Panc1 (cell line): ENCODE data around the gene ZBTB7A.
"Not testable (repeated sequence)": the region's sequence is repeated elsewhere in the genome, so short reads cannot be mapped to it uniquely, and the experiment has no call there.

Source experiments
- POLR2AphosphoS5 ChIP-seq: IDR thresholded peaks from 2 replicates; pipeline ENCODE4 v1.6.1; 2012; ENCODE audit warnings: mild to moderate bottlenecking, low read depth, low read length, moderate library complexity
- REST ChIP-seq, 2 experiments: IDR thresholded peaks; 2 replicates each; pipeline ENCODE4 v1.6.1; 2011 to 2012; ENCODE audit warnings: low read depth in 2 of 2, control low read depth in 1 of 2, low read length in 1 of 2, mild to moderate bottlenecking in 1 of 2, moderate library complexity in 1 of 2; ENCODE audit not compliant: insufficient read depth in 1 of 2
- SIN3A ChIP-seq: IDR thresholded peaks from 2 replicates; pipeline ENCODE4 v1.6.1; 2012; ENCODE audit warnings: low read depth, mild to moderate bottlenecking, low read length, moderate library complexity, borderline replicate concordance; ENCODE audit not compliant: insufficient read depth
- TF ChIP-seq, protein P1 (sequence below): fragments of 450-650 bp; IDR thresholded peaks from 2 replicates; pipeline ENCODE4 v1.5.1; 2017; ENCODE audit warnings: mild to moderate bottlenecking

DNA sequence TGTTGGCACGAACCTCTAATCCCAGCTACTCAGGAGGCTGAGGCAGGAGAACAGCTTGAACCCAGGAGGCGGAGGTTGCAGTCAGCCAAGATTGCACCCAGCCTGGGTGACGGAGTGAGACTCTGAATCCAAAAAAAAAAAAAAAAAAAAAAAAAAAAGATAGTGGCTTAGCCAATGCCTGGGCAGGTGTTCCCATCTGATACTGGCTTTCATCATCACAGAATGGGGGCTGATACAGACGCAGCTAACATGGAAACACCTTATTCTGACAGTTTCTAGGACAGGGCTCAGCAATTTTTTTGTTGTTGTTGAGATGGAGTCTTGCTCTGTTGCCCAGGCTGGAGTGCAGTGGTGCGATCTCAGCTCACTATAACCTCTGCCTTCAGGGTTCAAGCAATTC, 65.9 kb downstream of the ZBTB7A start:
- TF ChIP-seq, protein P1, sequence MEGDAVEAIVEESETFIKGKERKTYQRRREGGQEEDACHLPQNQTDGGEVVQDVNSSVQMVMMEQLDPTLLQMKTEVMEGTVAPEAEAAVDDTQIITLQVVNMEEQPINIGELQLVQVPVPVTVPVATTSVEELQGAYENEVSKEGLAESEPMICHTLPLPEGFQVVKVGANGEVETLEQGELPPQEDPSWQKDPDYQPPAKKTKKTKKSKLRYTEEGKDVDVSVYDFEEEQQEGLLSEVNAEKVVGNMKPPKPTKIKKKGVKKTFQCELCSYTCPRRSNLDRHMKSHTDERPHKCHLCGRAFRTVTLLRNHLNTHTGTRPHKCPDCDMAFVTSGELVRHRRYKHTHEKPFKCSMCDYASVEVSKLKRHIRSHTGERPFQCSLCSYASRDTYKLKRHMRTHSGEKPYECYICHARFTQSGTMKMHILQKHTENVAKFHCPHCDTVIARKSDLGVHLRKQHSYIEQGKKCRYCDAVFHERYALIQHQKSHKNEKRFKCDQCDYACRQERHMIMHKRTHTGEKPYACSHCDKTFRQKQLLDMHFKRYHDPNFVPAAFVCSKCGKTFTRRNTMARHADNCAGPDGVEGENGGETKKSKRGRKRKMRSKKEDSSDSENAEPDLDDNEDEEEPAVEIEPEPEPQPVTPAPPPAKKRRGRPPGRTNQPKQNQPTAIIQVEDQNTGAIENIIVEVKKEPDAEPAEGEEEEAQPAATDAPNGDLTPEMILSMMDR: not testable (repeated sequence)
- not testable (repeated sequence) for TF ChIP-seq SIN3A; POLR2AphosphoS5; REST (IDR thresholded peaks at IDR 0.05; ENCODE audit: insufficient read depth in 1 of 2, low read depth in 2 of 2, low read length in 1 of 2)
